ENCODE results near the gene SLC9A9. TPM values are rescaled to one million over a fixed set of nuclear protein-coding genes. Genes with fewer than 3 reads are reported as not detected.
A peak's percentile ranks its signal among the peaks of the same experiment; 100 is the strongest.
"Not testable (repeated sequence)": the region's sequence is repeated elsewhere in the genome, so short reads cannot be mapped to it uniquely, and the experiment has no call there.

Gene SLC9A9
- total RNA-seq, 1 experiment from 2014 or later: 1.5 TPM

DNA sequence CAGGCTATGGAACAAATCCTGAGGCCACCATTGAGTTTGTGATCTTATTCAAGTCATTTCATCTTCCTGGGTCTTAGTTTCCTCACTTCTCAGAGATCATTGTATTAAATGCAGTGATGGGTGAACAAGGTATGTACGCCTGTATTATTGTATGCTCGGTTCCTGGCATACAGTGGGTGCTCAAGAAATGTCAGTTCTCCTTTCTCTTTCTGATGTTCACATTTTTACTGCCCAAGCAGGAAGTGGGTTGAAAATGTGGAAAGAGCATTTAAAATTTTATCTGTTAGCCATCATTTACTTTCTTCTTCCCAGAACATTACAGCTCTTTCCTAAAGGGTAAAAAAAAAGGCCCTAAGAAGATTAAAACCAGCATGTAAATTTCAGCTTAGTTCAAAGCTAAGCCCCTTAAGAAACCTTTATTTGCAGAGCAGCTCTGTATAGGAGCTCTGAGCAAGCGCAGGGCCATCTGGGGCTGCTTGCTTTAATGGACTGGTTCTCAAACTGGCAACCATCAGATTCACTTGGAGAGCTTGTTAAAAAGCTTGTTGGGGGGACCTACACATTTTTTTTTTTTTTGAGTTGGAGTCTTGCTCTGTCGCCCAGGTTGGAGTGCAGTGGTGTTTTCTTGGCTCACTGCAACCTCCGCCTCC, 549.3 kb downstream of the SLC9A9 start:
- DNase-seq (ENCODE audit: low read depth): no peak

DNA sequence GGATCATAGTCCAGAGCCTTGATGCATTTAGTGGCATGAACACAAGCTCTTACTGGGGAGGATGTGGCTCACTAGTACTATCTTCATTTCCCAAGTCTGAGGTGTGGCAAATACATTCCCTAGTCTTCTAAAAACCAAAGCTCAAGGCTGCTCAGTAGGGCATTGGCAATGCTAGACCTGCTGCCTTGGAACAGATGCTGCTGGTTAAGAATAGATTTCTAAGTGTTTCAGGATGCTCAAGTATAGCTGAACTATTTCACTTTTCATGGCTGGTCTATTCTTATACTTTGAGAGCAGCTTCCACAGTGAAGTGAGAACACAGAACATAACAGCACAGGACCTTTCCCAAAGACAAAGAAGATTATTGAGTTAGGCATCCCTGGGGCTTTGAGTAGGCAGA, 549.9 kb downstream of the SLC9A9 start:
- no peak for DNase-seq (ENCODE audit: low read depth)

DNA sequence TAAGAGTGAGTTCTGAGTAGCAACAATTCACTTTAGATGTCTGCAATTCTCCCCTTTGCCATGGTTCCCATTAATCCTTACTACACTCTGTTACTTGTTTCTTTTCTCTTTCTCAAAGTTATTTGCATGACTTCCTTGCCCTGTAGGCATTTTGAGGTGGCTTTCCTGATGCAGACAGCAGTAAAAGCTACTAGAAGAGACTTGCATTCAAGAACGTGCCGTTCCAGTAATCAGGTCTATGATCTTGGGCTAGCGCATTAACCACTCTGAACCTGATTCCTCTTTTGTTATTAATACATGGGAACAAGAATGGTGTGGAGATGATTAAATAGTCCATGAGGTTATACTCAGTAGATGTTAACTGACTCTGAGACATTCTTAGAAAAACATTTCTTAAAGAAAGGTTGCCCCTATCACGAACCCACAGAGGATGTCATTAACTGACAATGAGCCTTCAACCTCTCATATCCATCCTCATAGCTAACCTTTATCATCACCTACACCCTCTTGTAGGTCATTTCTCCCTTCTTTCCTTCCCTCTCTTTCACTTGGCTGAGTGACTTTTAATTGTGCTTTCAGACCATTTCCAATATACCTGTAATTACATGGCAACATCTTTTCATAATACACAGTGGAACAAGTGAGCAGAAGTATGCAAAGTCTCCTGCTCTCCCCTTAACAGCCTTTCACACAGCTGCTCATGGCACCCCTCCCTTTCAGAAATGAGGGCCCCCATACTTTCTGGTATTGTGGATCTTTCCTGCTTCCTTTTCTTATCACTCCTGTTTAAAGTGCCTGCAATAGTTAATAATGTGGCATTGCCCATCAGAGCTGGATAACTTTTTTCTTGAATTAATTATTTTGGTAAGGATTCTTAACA, 552.8 kb downstream of the SLC9A9 start:
- no peak for DNase-seq (ENCODE audit: low read depth)

DNA sequence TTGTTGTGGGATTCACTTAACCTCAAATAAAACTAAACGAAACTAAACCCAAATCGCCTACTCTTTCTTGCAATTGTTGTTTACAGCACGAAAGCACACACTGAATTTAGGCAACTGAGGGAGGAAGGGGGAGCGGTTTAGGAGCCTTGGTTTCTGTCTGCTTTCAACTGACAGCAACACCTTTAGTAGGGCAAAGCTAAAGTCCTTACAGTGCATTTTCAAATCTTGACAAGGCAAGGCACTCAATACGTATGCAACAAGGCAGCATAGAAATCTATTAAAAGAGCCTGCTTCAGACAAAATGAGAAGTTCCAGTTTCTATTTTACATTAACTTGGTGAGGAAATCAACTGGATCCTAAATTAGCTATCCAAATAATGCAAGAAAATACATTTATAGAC, 554.1 kb downstream of the SLC9A9 start:
- DNase-seq (ENCODE audit: low read depth): no peak

DNA sequence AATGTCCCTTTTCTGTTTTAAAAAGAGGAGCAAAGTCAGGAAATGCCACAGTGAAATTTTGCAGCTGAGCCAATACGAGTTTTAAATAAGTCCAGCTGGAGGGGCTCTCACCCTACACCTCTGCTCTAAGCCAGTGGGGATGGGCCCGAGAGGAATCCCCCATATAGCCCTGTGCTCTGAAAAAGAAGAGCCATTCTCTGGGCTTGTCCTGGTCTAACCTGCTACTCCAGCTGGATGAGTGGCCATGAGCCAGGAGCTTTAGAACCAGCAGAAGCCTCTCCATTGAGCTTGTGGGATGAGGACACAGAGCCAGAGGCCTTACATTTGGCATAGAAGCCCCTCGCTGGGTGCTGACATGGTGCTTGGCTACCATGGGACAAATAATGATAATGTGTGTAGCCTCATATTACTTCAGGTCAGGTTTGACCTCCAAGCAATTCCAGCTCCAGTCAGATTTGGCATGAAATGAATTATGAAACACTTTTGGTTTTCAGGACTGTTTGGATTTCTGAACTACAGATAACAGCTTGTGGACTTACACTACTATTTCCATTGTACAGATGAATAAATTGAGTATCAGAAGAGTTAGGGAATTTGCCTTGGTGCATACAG, 556.3 kb downstream of the SLC9A9 start:
- DNase-seq (ENCODE audit: low read depth): no peak

DNA sequence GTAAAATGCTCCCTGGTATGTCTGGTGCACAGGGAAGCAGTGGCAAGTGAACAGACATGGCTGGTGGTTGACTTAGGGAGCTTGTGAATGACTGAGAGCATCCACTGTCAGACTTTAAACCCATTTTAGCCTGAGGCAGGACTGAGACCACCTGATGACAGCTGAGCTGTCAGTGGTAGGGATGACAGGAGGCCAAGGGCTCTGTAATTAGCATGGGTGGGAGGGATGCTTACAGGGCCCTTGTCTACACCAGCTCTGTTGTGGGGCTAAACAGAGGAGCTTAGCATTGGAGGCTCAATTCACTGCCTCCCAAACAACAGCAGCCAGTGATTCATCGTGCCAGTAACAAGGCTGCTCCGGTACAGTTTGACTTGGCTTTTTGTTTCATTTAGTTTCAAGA, 559.3 kb downstream of the SLC9A9 start:
- DNase-seq (ENCODE audit: low read depth): no peak

DNA sequence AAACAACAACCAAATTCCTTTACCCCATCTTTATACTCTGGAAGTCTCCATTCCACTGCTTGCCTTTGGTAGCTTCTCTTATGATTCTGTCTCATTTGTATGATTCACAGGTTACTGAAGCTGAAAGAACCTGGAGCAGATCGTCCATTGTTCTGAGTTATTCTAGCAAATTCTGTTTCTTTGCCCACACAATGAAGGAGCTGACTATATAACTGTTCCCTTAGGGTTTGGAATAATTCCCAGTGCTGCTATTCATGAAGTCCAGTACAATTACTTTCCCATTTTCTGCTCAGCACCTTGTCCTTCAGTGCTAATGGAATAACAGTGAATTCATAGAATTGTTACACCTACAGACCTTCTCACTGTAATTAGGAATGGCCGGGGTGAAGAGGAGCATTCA, 560.9 kb downstream of the SLC9A9 start:
- no peak for DNase-seq (ENCODE audit: low read depth)

DNA sequence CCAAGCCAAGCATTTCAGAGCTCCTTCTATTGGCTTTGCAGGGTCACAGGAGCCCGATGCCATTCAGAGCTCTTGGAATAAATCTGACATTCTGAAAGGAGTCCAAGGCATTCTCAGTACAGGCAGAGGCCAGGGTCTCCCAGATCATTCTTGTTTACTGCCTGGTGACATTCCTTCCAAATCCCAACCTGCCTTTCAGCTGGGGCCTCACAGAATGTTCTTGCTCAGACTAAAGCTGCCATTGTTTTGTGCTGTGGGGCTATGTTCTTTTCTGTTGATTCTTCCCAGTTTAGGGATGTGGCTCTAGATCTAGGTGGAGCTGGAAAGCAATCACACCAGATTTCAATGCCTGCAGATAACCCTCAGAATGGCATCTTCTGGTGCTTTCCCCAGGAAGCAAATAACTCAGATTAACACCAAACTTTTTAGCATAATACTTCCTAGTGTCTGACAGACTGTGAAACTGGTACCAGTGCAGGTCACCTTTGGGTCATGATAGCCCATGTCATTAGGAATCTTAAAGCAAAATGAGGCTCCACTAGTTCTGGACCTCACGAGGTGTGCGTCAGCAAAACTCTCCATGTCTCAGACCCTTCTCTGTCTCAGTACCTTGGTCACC, 561.8 kb downstream of the SLC9A9 start:
- DNase-seq (ENCODE audit: low read depth): no peak

DNA sequence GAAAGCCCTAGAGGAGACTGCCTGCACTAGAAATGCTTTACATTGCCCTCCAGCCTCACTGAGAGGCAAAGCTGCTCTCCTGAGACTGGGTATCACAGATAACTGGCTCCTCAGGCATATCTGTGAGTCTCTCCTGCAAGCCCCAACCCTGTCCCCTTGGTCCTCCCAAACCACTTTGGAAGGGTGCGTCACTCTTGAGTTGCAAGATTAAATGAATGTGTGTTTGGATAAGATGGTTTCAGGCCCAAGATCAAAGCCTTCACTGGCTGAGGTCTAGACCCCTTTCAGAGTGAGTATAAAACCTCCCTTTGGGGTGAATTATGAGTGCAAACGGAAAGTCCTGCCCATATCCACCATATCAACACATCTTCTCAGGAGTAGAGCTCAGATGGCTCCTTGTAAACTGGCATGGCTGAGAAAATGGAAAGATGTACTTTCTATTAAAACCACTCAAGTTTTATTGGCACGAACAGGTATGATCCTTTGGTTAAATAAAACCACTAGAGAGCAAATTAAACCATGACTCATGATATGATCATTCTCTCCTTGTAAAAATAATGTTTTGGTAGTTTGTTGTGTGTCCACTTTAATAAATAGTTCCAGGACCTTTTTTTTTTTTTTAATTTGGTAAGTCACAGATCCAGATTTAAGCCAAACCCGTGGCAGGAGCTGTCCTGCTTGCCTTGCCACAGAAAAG, 564.7 kb downstream of the SLC9A9 start:
- peak; percentile 67 for DNase-seq (ENCODE audit: low read depth)

DNA sequence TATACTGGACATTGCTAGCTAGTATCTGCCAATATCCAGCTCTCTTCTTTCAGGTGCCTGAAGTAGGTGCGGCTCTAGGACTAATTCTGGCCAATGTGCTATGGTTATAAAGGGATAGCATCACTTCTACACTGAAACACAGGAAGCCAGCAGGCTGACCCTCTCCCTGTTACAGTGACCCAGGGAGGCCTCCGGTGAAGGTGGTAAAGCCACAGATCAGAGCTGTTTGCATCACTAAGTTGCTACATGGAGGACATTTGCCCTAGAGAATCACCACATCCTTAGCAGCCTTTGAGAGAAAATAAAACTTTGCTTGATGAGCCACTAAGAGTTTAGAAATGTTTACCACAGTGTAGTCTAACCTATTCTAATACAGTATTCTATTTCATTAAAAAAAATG, 567.3 kb downstream of the SLC9A9 start:
- no peak for DNase-seq (ENCODE audit: low read depth)

DNA sequence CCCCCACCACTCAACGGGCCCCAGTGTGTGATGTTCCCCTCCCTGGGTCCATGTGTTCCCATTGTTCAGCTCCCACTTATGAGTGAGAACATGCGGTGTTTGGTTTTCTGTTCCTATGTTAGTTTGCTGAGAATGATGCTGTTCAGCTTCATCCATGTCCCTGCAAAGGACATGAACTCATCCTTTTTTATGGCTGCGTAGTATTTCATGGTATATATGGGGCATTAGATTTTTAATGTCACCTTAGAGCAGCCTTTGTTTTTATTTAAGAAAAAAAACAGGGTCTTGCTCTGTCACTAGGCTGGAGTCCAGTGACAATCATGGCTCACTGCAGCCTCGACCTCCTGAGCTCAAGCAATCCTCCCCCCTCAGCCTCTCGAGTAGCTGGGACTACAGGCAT, 568.7 kb downstream of the SLC9A9 start:
- not testable (repeated sequence) for DNase-seq (ENCODE audit: low read depth)

DNA sequence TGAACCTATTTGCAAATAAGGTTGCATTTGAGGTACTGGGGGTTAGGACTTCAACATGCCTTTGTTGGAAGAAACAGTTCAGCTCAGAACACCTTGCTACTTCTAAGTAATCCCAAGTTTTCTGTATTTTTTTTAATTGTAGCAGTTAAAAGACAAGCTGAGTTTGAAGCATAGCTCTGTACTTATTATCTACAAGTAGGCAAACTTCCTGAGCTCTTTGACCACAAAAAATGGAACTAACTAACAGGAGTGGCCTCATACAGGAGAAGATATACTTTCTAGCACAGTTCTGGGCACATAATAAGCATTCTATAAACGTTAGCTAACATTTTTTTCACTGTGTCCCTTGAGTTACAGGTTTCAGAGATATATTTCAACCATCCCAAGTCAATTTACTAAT, 569.5 kb downstream of the SLC9A9 start:
- DNase-seq (ENCODE audit: low read depth): no peak

DNA sequence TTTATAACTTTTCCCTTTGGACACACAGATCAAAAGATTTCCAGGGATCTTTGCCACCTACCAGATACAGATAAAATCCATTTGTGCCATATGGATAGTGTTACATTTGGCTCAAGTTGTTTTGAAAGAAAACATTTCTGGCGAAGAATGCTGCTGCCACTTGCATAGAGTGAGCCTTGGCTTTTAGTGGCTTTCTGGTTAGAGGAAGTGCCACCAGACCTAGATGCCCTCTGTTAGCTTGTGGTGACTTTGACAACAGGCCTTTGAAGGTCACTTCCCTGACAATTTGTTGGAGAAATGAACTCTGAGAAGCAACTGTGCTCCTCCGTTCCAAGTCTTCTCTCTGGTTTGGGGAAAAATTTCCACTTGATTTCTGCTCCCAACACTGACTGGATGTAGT, 570.7 kb downstream of the SLC9A9 start:
- no peak for DNase-seq (ENCODE audit: low read depth)

DNA sequence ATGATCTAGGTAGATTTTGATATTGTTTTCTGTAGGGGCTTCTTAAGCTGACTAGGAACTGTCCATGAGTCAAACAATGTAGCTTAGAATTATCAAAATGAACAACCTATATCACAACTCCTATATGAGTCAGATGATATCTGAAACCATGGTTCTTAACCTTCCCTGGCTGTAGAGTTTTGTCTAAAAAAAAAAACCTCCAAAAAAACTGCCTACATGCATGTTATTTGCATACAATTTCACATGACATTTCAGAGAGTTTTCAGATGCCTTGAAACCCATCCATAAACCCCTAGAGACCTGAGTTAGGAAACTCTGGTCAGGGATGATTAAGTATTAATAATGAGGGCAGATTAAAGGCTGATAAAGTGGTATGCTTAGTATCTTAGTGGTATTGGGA, 571.7 kb downstream of the SLC9A9 start:
- no peak for DNase-seq (ENCODE audit: low read depth)

DNA sequence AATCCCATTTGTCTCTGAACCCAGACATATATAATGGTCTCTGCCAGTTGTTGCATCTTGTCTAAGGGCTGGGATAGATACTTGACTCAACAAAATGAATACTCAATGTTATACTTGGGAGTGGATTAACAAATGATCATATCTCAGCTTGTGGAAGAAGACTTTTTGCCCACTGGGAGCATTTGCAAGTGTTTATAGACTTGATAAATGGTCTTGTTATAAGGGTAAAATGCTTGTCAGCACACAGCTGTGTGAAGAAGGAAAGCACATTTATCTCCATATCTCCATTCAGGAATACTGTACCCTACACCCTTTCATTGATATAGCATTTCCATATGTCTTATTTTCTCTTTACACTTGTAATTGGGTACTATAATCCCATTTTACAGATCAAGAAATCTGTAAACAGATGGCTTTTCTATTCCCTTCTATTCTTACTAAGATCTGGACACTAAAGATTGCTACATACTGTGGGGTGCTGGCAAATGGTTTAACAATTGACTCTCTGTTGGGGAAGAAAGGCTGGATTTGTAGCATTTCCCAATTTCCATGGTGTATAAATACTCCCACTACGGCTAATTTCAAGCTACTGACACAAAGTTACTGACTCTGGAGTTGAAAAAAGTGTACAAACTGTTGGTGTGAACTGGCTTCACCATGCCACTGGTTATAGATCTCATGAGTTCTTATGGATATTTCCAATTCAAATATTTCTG, 574.1 kb downstream of the SLC9A9 start:
- no peak for DNase-seq (ENCODE audit: low read depth)

DNA sequence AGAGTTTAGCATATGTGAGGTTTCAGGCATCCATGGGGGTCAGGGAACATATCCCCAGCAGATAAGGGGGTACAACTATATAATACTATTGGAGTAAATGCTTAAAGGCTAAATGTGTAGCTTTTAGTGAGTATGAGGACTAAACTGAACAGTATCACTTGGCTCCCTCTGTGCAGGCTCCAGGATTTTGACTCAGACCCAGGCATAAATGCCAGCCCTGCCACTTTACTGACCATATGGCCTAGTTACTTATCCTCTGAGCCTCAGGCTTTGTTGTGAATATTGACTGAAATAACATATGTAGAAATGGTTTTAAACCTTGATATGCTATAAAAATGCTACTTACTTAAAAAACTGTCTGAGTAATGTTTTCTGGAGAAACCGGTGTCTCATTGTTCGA, 577.1 kb downstream of the SLC9A9 start:
- DNase-seq (ENCODE audit: low read depth): no peak

DNA sequence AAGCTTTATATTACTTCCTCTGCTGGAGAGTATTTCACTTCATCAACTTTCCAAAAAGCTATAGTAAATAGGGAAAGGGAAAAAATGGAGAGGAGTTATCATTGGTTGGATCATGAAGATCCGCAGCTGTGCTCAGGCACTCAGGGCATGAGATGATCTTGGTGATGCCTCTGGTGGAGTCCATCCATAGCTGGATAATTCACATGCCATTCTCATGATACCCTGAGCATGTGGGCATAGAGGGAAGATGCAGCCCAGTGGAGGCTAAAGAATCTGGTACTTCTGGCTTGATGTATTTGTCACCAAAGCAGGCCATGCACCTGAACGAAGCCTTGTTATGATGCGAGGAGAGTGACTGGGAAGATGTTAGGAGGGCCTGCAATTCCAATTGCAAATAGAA, 578.5 kb downstream of the SLC9A9 start:
- no peak for DNase-seq (ENCODE audit: low read depth)

DNA sequence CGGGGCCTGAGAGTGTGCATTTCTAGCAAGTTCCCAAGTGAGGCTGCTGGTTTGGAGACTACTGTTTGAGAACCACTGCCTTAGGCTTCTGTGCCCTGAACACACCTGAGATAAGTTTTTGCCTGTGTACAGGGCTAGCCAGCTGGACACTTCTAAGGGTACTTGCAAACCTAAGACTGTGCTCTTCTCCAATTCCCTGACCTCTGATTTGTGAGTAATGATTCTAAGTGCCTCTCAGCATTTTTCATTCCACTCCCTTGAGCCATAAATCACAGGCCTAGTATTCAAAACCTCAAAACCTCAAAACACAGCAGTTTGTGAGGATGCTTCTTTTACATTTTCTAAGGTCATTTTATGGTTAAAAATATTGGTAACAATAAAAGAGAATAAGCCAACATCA, 580.3 kb downstream of the SLC9A9 start:
- DNase-seq (ENCODE audit: low read depth): peak; percentile 31

DNA sequence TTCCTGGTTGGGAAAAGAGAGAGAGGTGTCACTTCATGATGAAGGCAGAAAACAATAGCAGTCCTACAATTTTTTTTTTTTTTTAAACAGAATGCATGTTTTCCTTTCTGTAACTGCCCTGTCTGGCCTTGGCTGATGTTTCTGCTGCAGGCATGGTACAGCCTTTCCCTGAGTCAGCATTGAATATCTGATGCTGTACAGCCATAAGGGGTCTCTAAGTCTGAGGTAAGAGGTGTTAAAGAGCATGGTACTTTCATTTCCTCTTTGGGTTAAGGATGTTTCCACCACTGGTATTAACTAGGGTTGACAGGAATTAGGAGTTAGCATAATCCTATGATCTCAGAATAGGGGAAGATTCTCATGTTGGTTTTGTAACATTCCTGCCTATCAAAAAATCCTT, 581.3 kb downstream of the SLC9A9 start:
- no peak for DNase-seq (ENCODE audit: low read depth)

DNA sequence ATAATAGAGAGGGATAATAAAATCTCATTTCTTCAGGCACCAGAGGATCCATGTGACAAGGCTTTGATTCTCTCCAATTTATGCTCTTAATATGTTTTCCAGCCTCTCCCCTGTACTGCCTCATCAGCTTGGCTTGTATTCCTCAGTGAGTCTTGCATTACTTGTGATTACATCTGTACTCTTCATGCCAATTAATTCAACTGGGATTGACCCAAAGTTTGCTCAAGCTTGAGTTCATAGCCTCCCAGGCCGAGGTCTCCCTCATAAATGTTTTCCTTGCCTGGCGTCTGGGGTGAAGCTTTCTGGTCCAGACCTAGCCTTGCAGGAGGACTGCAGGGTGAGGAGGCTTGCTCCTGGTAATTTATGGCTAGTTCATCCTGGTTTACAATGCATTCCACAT, 581.8 kb downstream of the SLC9A9 start:
- DNase-seq (ENCODE audit: low read depth): no peak
